RWPE1 (cell line): ENCODE data around the gene MANBA.
A peak's percentile ranks its signal among the peaks of the same experiment; 100 is the strongest.

Experiments
- CTCF ChIA-PET: fragments of 350-600 bp; sonication (Branson Sonifier 250); formaldehyde crosslinking; extraction: SDS; loops from one replicate; lab custom pipeline; 2021; lab: Yijun Ruan, JAX
- POLR2A ChIA-PET: fragments of 400-600 bp; formaldehyde crosslinking; extraction: SDS; loops from one replicate; lab custom pipeline; 2020; ENCODE audit warnings: antibody characterized with exemption; ENCODE audit not compliant: low non-redundant PET; lab: Yijun Ruan, JAX
- DNase-seq: peaks from one replicate; pipeline ENCODE4 v3.0.0; 2012; ENCODE audit warnings: low spot score
- H3K27ac ChIP-seq: fragments of 450-650 bp; 2 replicates; pipeline ENCODE4 v1.5.1; 2017
- CTCF ChIP-seq: fragments of 450-650 bp; conservative IDR thresholded peaks from 2 replicates; pipeline ENCODE4 v1.5.1; 2017; ENCODE audit warnings: low read depth, mild to moderate bottlenecking

MANBA gene

DNA sequence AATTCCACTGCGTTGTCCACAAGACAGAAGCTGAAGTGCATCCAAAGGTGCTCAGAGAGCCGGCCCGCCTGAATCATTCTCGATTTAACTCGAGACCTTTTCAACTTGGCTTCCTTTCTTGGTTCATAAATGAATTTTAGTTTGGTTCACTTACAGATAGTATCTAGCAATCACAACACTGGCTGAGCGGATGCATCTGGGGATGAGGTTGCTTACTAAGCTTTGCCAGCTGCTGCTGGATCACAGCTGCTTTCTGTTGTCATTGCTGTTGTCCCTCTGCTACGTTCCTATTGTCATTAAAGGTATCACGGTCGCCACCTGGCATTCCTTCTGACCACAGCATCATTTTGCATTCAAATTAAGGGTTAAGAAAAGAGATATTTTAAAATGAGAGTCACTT is 144.1 kb downstream of the MANBA start:
- POLR2A ChIA-PET: no interaction called here
- no peak overlapping the region for H3K27ac ChIP-seq
- DNase-seq: no peak
- no peak for TF ChIP-seq CTCF
- CTCF ChIA-PET: no interaction called here

DNA sequence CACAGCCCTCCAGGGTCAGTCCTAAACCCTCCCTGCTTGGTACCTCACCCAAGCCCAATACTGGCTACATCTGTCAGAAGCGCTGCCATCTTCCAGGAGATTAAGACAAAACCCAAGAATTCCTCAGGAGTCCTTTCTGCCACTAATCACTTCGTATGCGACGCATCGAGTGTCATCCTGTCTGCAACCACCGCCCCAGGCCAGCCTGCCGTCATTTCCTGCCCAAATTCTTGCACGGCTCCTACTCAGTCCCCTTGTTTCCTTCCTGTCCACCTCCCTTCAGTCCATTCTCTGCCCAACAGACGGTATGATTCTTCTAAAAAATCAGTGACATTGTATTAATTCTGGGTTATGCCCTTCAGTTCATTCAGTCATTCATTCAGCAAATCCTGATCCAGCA is 146.0 kb downstream of the MANBA start:
- no peak for DNase-seq
- ChIA-PET POLR2A (no interaction called here), CTCF (interaction anchor here (0.6 kb wide), 1 partner anchor 477 kb away, joined by 3 read pairs; no protein-coding TSS in a partner anchor)
- TF ChIP-seq CTCF: no peak
- no peak overlapping the region for H3K27ac ChIP-seq

DNA sequence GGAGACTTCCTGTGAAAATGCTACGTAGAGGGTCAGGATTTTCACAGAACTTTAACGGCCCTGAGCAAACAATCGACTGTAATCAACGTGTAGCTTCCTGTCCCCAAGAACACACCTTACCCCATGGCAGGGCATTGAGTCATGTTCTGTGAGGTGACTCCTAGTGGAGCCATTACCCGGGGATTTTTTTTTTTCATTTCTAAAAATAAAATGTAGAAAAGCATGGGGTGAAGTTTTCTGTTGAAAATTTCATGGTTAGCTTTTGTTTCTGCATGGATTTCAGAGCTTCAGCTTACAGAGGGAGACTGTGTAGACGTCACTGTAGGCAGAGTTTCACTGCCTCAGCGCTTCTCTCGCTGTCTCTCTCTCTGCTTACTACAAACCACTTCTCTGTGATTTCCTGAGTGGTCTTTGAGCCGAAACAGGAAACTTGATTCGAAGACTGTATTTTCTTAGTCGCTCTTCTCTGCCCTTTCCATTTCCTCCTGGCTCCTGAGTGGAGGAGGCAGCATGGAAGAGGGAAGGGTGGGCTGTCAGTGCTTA is 147.9 kb downstream of the MANBA start:
- CTCF ChIA-PET: no interaction called here
- 0 out of 2 replicates have a peak overlapping the region, but pooled peaks have one; percentile 11 for H3K27ac ChIP-seq
- POLR2A ChIA-PET: interaction anchor here (0.7 kb wide), 1 partner anchor 215 kb away, joined by 3 read pairs; the partner anchor contains the start of gene UBE2D3
- TF ChIP-seq CTCF: no peak
- DNase-seq: peak; percentile 47

DNA sequence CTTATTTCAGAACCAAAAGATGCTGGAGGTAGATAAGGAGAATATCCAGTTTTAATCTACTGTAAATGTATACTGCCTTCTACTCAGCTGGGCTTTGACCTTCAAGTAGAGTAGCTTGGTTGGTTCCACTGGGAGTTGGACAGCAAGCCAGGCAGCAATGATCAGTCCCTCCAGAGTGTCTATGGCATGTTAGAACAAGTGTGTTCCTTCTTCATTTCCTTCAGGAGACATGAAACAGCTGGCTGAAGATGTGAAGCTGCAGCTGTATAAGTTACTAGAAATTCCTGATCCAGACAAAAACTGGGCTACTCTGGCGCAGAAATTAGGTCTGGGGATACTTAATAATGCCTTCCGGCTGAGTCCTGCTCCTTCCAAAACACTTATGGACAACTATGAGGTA is 148.6 kb downstream of the MANBA start:
- ChIA-PET CTCF (no interaction called here), POLR2A (interaction anchor here (0.7 kb wide), 1 partner anchor 215 kb away, joined by 3 read pairs; the partner anchor contains the start of gene UBE2D3)
- no peak for DNase-seq
- TF ChIP-seq CTCF: no peak
- H3K27ac ChIP-seq: no peak overlapping the region

- DNase-seq: no peak
- CTCF ChIA-PET: interaction anchor here (0.8 to 1.1 kb wide), 2 partner anchors 9 to 342 kb away, joined by 3 to 4 read pairs; no protein-coding TSS in a partner anchor
- no peak for TF ChIP-seq CTCF
- POLR2A ChIA-PET: no interaction called here
- no peak overlapping the region for H3K27ac ChIP-seq
Observed at GRCh38 chr4:102610476-102610875, 150.3 kb downstream of the MANBA start.

DNA sequence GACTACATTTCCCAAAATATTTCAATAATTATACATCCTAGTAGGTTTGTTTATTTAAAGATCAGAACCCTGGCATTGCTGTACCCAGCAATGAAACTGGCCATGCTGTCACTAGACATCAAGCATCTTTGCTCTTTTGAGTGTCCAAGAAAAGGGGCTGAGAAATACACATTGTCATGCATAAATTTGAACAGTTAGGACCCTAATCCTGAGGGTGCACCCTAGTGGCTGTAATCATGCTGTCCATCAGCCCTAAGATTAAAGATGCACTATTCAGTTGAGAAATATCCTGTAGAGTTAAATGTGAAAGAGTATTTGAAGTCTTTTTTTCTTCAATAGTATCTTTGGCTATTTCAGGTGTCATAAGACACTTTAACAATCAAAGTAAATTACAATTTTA is 150.8 kb downstream of the MANBA start:
- ChIA-PET POLR2A (no interaction called here), CTCF (interaction anchor here (0.7 to 1.1 kb wide), 2 partner anchors 10 to 60 kb away, joined by 3 to 4 read pairs; no protein-coding TSS in a partner anchor)
- no peak overlapping the region for H3K27ac ChIP-seq
- TF ChIP-seq CTCF: peak; percentile 27; the same call in 1 of the 2 replicates
- no peak for DNase-seq
